ENCODE measurements around the gene RELN. TPM values are rescaled to one million over a fixed set of nuclear protein-coding genes. Genes with fewer than 3 reads are reported as not detected.

RELN gene
- total RNA-seq, 4 donors from 2014 or later: 1.8 to 47.4 (median 6.7) TPM

DNA sequence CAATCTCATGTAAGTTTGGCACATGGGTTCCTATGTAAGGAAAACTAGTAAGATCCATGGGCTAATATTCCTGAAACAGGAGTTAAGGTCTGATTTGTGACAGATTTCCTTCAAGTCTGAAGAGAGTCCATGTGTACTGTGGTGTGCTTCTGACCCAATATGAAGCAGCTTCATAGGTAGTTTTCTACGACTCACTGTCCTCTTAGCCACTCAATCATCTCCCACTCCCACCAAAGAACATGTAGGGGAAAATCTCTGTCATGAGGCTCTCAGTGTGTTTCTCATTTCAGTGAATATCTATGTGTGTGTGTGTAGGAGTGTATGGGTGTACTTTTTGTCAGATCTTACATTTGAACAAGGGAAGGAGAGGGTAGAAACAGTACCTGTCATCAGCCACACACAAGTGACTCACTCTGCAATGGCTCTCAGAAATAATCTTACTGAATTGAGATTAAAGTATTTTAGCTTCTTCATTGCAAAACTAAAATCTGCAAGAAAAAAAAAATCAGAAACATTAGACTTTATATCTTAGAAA, 31.1 kb downstream of the RELN start:
- H3K27ac ChIP-seq: no peak overlapping the region
- H3K9me3 ChIP-seq: no peaks in the 10 kb centered on the region
- TF ChIP-seq, protein P1, sequence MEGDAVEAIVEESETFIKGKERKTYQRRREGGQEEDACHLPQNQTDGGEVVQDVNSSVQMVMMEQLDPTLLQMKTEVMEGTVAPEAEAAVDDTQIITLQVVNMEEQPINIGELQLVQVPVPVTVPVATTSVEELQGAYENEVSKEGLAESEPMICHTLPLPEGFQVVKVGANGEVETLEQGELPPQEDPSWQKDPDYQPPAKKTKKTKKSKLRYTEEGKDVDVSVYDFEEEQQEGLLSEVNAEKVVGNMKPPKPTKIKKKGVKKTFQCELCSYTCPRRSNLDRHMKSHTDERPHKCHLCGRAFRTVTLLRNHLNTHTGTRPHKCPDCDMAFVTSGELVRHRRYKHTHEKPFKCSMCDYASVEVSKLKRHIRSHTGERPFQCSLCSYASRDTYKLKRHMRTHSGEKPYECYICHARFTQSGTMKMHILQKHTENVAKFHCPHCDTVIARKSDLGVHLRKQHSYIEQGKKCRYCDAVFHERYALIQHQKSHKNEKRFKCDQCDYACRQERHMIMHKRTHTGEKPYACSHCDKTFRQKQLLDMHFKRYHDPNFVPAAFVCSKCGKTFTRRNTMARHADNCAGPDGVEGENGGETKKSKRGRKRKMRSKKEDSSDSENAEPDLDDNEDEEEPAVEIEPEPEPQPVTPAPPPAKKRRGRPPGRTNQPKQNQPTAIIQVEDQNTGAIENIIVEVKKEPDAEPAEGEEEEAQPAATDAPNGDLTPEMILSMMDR (IDR thresholded peaks at IDR 0.05): no peak
- no peak for TF ChIP-seq POLR2A (IDR thresholded peaks at IDR 0.05)

DNA sequence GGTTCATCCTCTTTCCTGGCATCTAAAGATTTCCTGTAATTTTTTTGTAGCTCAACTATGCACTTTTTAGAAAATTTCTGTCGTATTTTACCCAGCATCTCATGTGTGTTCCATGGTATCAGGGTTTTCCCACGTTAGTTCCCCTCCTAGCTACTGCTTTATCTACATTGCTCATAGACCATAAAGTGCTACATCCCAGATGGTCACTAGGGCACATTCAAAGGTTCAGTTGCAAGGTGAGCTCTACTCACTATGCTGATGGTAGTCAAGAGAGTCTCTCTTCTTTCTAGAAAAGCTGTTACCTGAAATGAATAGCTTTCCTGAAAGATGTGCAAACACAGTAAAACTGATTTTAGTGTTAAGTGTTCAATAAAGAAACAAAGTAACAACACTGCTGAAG, 33.5 kb downstream of the RELN start:
- H3K27ac ChIP-seq: no peak overlapping the region
- no peak for DNase-seq
- H3K4me1 ChIP-seq: no peaks in the 10 kb centered on the region
- H3K9me3 ChIP-seq: no peaks in the 10 kb centered on the region
- TF ChIP-seq, protein P1 (IDR thresholded peaks at IDR 0.05): no peak
- no peak for TF ChIP-seq POLR2A (IDR thresholded peaks at IDR 0.05)
- no peaks in the 10 kb centered on the region for H3K36me3 ChIP-seq
- intact Hi-C loops (cut with DNase I; ENCODE audit: low total_unique reads): no loop called here
- H3K27me3 ChIP-seq: no peaks in the 10 kb centered on the region
- H3K4me3 ChIP-seq: no peak overlapping the region

More for the DNA sequence above, 31.1 kb downstream of the RELN start:
- H3K27me3 ChIP-seq: no peaks in the 10 kb centered on the region
- H3K4me3 ChIP-seq: no peak overlapping the region
- H3K36me3 ChIP-seq: no peaks in the 10 kb centered on the region
- intact Hi-C loops (cut with DNase I; ENCODE audit: low total_unique reads): no loop called here
- no peak for DNase-seq
- H3K4me1 ChIP-seq: no peaks in the 10 kb centered on the region

DNA sequence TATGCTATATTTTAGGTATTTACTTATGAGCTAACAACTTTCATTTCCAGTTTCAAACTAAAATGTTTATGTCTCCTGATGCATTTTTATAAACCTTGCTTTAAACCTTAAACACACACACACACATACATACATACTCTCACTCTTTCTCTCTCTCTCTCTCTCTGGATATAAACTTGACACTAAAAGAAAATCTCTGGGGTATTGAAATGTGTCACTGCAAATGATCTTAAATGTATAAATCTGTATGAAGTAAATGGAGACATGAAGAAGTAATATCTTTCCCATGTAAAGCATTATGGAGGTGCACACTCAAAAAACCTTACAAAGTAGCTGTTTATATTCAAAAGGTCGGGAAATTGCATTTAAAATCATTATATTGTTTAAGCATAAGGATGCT, 37.0 kb downstream of the RELN start:
- TF ChIP-seq POLR2A (IDR thresholded peaks at IDR 0.05): no peak
- TF ChIP-seq, protein P1 (IDR thresholded peaks at IDR 0.05): no peak
- intact Hi-C loops (cut with DNase I; ENCODE audit: low total_unique reads): no loop called here
- no peaks in the 10 kb centered on the region for H3K9me3 ChIP-seq

DNA sequence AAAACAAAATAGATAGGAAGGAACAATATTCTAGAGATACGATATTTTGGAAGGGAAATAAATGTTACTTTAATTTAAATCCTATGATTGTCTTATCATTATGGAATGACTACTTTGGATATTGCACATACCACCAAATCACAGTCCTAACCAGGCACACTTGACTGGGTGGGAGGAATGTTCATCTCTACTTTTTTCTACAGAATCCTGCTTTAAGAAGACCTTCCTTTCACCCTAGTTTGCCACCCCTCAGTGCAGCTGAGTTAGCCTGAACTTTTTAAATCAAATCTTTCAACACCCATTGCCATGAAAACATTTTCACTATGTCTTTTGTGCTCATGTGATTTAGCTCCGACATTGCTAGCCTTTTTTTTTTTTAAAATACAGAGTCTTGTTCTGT, 38.1 kb downstream of the RELN start:
- no peak overlapping the region for H3K27ac ChIP-seq
- intact Hi-C loops (cut with DNase I; ENCODE audit: low total_unique reads): no loop called here
- no peaks in the 10 kb centered on the region for H3K27me3 ChIP-seq
- H3K36me3 ChIP-seq: no peaks in the 10 kb centered on the region
- TF ChIP-seq POLR2A (IDR thresholded peaks at IDR 0.05): no peak
- TF ChIP-seq, protein P1 (IDR thresholded peaks at IDR 0.05): no peak
- DNase-seq: no peak
- no peaks in the 10 kb centered on the region for H3K4me1 ChIP-seq
- H3K9me3 ChIP-seq: no peaks in the 10 kb centered on the region
- H3K4me3 ChIP-seq: no peak overlapping the region

More for the DNA sequence above, 37.0 kb downstream of the RELN start:
- Histone ChIP-seq H3K36me3 (no peaks in the 10 kb centered on the region), H3K4me3 (no peak overlapping the region), H3K4me1 (no peaks in the 10 kb centered on the region), H3K27me3 (no peaks in the 10 kb centered on the region), H3K27ac (no peak overlapping the region)
- DNase-seq: no peak

DNA sequence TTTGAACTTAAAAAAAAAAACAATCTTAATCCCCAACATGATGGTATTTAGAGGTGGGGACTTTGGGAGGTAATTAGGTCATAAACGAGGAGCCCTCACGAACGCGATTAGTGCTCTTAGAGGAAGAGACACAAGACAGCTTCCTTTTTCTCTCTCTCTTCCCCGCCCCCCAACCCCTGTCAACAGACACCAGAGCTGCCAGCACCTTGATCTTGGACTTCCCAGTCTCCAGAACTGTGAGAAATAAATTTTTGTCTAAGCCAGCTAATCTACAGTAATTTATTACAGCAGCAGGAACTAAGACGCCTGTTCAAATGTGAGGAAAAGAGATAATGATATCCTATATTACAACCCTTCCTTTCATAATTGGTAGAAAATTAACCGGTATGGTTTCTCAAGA, 40.1 kb downstream of the RELN start:
- H3K27ac ChIP-seq: no peak overlapping the region
- no peaks in the 10 kb centered on the region for H3K36me3 ChIP-seq
- no peaks in the 10 kb centered on the region for H3K4me1 ChIP-seq
- DNase-seq: no peak
- TF ChIP-seq, protein P1 (IDR thresholded peaks at IDR 0.05): no peak
- TF ChIP-seq POLR2A (IDR thresholded peaks at IDR 0.05): no peak
- no peaks in the 10 kb centered on the region for H3K27me3 ChIP-seq
- H3K4me3 ChIP-seq: no peak overlapping the region
- intact Hi-C loops (cut with DNase I; ENCODE audit: low total_unique reads): no loop called here
- H3K9me3 ChIP-seq: no peaks in the 10 kb centered on the region
